Smooth muscle cell (in vitro differentiated cells): Measurements from ENCODE around the gene KRT1. TPM values are rescaled to one million over a fixed set of nuclear protein-coding genes. Genes with fewer than 3 reads are reported as not detected.

Source experiments
- DNase-seq: peaks from one replicate; lab custom pipeline; 2025; ENCODE audit not compliant: unreplicated experiment; lab: John Stamatoyannopoulos, UW
- H2AFZ ChIP-seq: fragments of 200-600 bp; sonication (generic); 2 replicates; pipeline ENCODE4 v1.6.0; 2016; ENCODE audit warnings: antibody characterized with exemption, low read depth, mild to moderate bottlenecking
- H3F3A ChIP-seq: fragments of 200-600 bp; sonication (generic); 2 replicates; pipeline ENCODE4 v1.6.0; 2017; ENCODE audit warnings: antibody characterized with exemption, low read depth
- H3K27ac ChIP-seq: fragments of 200-600 bp; sonication (generic); 2 replicates; pipeline ENCODE4 v1.5.1; 2016; ENCODE audit warnings: low read depth, mild to moderate bottlenecking
- H3K27me3 ChIP-seq: fragments of 200-600 bp; sonication (generic); 2 replicates; pipeline ENCODE4 v1.6.1; 2016; ENCODE audit warnings: low read depth, mild to moderate bottlenecking
- H3K36me3 ChIP-seq: fragments of 200-600 bp; sonication (generic); 2 replicates; pipeline ENCODE4 v1.5.1; 2016; ENCODE audit warnings: low read depth
- H3K4me1 ChIP-seq: fragments of 200-600 bp; sonication (generic); 2 replicates; pipeline ENCODE4 v1.5.1; 2016; ENCODE audit warnings: low read depth
- H3K4me2 ChIP-seq: fragments of 200-600 bp; sonication (generic); 2 replicates; pipeline ENCODE4 v1.6.0; 2016; ENCODE audit warnings: mild to moderate bottlenecking
- H3K4me3 ChIP-seq: fragments of 200-600 bp; sonication (generic); 2 replicates; pipeline ENCODE4 v1.5.1; 2016; ENCODE audit warnings: mild to moderate bottlenecking
- H3K79me2 ChIP-seq: fragments of 200-600 bp; sonication (generic); 2 replicates; pipeline ENCODE4 v1.6.0; 2016; ENCODE audit warnings: low read depth, mild to moderate bottlenecking
- H3K9ac ChIP-seq: fragments of 200-600 bp; sonication (generic); 2 replicates; pipeline ENCODE4 v1.6.0; 2016; ENCODE audit warnings: low read depth
- H3K9me3 ChIP-seq: fragments of 200-600 bp; sonication (generic); replicated peaks from 2 replicates; pipeline ENCODE4 v1.5.1; 2016; ENCODE audit warnings: low read depth
- H4K20me1 ChIP-seq: fragments of 200-600 bp; sonication (generic); 2 replicates; pipeline ENCODE4 v1.6.0; 2016; ENCODE audit warnings: low read depth
- WGBS: methylation state at CpG from one replicate; pipeline ENCODE4 v1.1.7; 2016; ENCODE audit warnings: low lambda C conversion rate; 5-methylcytosine and 5-hydroxymethylcytosine counted together
- polyA plus RNA-seq: library from polyadenylated mRNA; unstranded; fragments of >200 nt; fragmentation: Nextera tagmentation; extraction: Ambion mirVana; gene quantifications from 2 replicates; pipeline ENCODE4 v1.2.1, GENCODE V29; 2016
- total RNA-seq: library from RNA; depleted of rRNA; stranded (reverse); fragments of >200 nt; gene quantifications from 2 replicates; pipeline ENCODE4 v1.2.3, GENCODE V29; 2014
- TF ChIP-seq, protein P1 (sequence below): fragments of 200-600 bp; sonication (generic); IDR thresholded peaks from 2 replicates; pipeline ENCODE4 v1.5.1; 2017; ENCODE audit warnings: borderline replicate concordance, mild to moderate bottlenecking, antibody characterized with exemption; ENCODE audit not compliant: insufficient read depth, poor library complexity, severe bottlenecking

Gene KRT1
- total and polyA plus RNA-seq, 2 experiments from 2014 or later: 5.6 to 13.5 TPM

DNA sequence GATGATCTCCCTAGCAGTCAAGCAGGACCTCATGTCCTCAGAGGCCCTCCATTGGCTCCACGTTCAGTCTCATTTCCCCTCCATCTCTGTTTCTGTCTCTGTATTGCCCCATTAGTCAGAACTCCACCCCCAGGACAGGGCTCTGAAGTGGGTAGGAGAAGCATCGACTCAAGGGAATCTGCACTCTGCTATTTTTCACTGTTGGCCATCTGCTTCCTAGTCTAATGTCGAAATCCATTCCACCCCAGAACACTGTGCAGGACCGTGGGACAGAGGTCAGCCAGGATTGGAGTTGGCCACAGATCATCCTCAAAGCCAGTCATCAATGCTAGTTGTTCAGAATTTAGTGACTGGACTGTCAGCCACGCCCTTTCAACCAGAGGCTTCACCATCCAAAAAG is 13.1 kb upstream of the KRT1 start:
- Histone ChIP-seq H3F3A (no peaks in the 10 kb centered on the region), H3K4me1 (no peaks in the 10 kb centered on the region), H3K4me2 (no peak overlapping the region), H4K20me1 (no peaks in the 10 kb centered on the region), H2AFZ (no peak overlapping the region), H3K9ac (no peak overlapping the region), H3K27ac (no peak overlapping the region), H3K36me3 (no peaks in the 10 kb centered on the region), H3K4me3 (no peak overlapping the region), H3K79me2 (no peaks in the 10 kb centered on the region), H3K9me3 (no peaks in the 10 kb centered on the region), H3K27me3 (peaks cover 89% of the 10 kb centered on the region)
- no peak for DNase-seq
- TF ChIP-seq, protein P1, sequence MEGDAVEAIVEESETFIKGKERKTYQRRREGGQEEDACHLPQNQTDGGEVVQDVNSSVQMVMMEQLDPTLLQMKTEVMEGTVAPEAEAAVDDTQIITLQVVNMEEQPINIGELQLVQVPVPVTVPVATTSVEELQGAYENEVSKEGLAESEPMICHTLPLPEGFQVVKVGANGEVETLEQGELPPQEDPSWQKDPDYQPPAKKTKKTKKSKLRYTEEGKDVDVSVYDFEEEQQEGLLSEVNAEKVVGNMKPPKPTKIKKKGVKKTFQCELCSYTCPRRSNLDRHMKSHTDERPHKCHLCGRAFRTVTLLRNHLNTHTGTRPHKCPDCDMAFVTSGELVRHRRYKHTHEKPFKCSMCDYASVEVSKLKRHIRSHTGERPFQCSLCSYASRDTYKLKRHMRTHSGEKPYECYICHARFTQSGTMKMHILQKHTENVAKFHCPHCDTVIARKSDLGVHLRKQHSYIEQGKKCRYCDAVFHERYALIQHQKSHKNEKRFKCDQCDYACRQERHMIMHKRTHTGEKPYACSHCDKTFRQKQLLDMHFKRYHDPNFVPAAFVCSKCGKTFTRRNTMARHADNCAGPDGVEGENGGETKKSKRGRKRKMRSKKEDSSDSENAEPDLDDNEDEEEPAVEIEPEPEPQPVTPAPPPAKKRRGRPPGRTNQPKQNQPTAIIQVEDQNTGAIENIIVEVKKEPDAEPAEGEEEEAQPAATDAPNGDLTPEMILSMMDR: no peak
- WGBS: 59% methylated on average over 5 of the region's 5 CpGs

DNA sequence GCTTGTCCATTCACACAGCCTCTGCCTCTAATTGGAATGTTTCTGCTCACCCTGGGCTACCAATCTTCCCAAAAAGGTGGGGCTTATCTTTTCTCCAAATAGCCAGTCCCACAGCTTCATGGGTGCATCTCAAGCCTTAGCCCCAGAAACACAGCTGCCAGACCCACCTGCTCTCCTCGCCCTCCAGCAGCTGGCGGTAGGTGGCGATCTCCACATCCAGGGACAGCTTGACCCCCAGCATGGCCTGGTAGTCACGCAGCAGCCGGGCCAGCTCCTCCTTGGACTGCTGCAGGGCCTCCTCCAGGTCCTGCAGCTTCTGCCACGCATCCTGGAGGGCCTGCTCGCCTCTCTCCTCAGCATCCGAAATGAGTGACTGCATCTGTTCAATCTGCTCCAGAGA is 12.0 kb upstream of the KRT1 start:
- Histone ChIP-seq H3K27ac (no peak overlapping the region), H4K20me1 (no peaks in the 10 kb centered on the region), H3K36me3 (no peaks in the 10 kb centered on the region), H2AFZ (no peak overlapping the region), H3K27me3 (peaks cover 88% of the 10 kb centered on the region), H3K4me2 (no peak overlapping the region), H3K4me1 (no peaks in the 10 kb centered on the region), H3K9ac (no peak overlapping the region), H3K9me3 (no peaks in the 10 kb centered on the region), H3K79me2 (no peaks in the 10 kb centered on the region), H3K4me3 (no peak overlapping the region), H3F3A (no peaks in the 10 kb centered on the region)
- DNase-seq: no peak
- 41% methylated on average over 8 of the region's 8 CpGs for WGBS
- TF ChIP-seq, protein P1: no peak

DNA sequence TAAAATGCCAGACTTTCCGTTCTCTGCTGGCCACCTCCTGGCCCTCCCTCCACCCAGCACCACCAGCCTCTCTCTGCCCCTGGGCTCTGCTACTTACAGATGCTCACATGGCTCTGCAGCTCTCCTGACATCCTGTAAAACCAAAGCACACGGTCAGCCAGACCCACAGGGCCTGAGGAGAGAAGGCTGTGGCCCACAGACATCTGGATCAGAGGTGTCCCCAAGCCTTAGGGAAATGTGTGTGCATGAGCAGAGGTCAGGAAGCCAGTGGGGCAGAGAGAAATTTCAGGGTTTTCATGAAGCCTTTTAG is 11.6 kb upstream of the KRT1 start:
- Histone ChIP-seq H3K36me3 (no peaks in the 10 kb centered on the region), H4K20me1 (no peaks in the 10 kb centered on the region), H3K79me2 (no peaks in the 10 kb centered on the region), H3K27ac (no peak overlapping the region), H3K4me1 (no peaks in the 10 kb centered on the region), H3F3A (no peaks in the 10 kb centered on the region), H3K4me2 (no peak overlapping the region), H3K4me3 (no peak overlapping the region), H2AFZ (no peak overlapping the region), H3K27me3 (peaks cover 89% of the 10 kb centered on the region), H3K9me3 (no peaks in the 10 kb centered on the region), H3K9ac (no peak overlapping the region)
- DNase-seq: no peak
- WGBS: 58% methylated on average over 2 of the region's 2 CpGs
- TF ChIP-seq, protein P1: no peak

DNA sequence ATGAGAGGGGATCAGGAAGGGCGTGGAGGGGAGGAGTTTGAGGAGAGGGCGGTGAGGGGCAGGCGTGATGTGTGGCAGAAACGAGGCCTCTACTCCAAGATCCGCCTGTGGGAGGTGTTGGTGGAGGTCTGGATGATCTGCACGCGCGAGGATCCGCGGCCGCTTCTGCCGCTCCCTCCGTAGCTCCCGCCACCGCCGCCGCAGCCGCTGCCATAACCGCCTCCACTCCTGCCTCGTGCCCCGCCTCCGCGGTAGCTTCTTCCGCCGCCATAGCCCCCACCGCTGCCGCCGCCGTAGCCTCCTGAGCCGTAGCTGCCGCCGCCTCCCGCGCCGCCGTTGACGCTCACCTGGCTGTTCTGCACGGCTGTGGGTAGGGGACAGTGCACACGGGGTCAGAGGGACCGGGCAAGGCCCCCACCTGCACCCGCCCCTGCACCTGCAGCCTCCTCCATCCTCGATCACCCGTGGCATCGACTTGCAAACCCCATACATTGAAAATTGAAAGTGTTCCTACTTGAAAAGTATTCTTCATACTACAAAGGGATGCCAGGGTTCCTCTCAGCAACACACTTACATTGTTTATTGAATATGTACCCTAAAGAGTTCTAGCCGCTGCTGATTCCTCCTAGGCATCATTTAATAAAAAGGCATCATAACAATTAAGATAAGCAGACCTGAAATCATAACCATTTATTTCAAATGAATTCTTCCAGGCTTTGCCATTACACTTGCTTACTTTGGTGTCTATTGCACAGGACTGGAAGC is 11.1 kb upstream of the KRT1 start:
- no peak overlapping the region for H3K27ac ChIP-seq
- peaks cover 89% of the 10 kb centered on the region for H3K27me3 ChIP-seq
- H3K36me3 ChIP-seq: no peaks in the 10 kb centered on the region
- no peak overlapping the region for H3K9ac ChIP-seq
- H3K79me2 ChIP-seq: no peaks in the 10 kb centered on the region
- H3K4me2 ChIP-seq: peak overlapping the region; percentile 81
- TF ChIP-seq, protein P1: no peak
- H2AFZ ChIP-seq: no peak overlapping the region
- DNase-seq: no peak
- peak overlapping the region; percentile 31 for H3K4me3 ChIP-seq
- no peaks in the 10 kb centered on the region for H4K20me1 ChIP-seq
- H3F3A ChIP-seq: no peaks in the 10 kb centered on the region
- no peaks in the 10 kb centered on the region for H3K9me3 ChIP-seq
- H3K4me1 ChIP-seq: no peaks in the 10 kb centered on the region
- WGBS: 27% methylated on average over 19 of the region's 45 CpGs
